Natural killer cell (primary cell): ENCODE results near the gene CST6. TPM values are rescaled to one million over a fixed set of nuclear protein-coding genes. Genes with fewer than 3 reads are reported as not detected.

Experiments
- ATAC-seq, 3 donors: fragments of 150-1000 bp in 2 of 3; fragments of 200-7000 bp in 1 of 3; cut with Tn5 transposase; 1 replicate in 1 of 3; 2 replicates in 2 of 3; pipeline ENCODE4 v1.10.0; 2021; ENCODE audit warnings: mild to moderate bottlenecking in 2 of 3, moderate library complexity in 2 of 3
- DNase-seq, 2 donors: peaks; one replicate each; pipeline versions ENCODE4 v3.0.0 to v3.0.0-alpha.2; 2013 to 2021; ENCODE audit warnings: mixed read lengths in 1 of 2
- H3K27ac ChIP-seq: one replicate; pipeline ENCODE4 v1.5.1; 2013; ENCODE audit warnings: mild to moderate bottlenecking, low read length
- H3K27me3 ChIP-seq: one replicate; pipeline ENCODE4 v1.6.1; 2013; ENCODE audit warnings: low read length; ENCODE audit not compliant: control insufficient read depth, insufficient read depth
- H3K36me3 ChIP-seq: one replicate; pipeline ENCODE4 v1.6.1; 2013; ENCODE audit warnings: low read length; ENCODE audit not compliant: control insufficient read depth, insufficient read depth
- H3K4me1 ChIP-seq: one replicate; pipeline ENCODE4 v1.6.1; 2013; ENCODE audit warnings: low read length; ENCODE audit not compliant: control insufficient read depth, insufficient read depth
- H3K4me3 ChIP-seq: one replicate; pipeline ENCODE4 v1.5.1; 2013; ENCODE audit warnings: low read length
- H3K9me3 ChIP-seq: one replicate; pipeline ENCODE4 v1.6.1; 2013; ENCODE audit warnings: low read length; ENCODE audit not compliant: control insufficient read depth, insufficient read depth
- H3K27ac Mint-ChIP-seq, 2 donors: one replicate each; pipeline ENCODE4 v1.8.0; 2022; ENCODE audit warnings: mild to moderate bottlenecking in 2 of 2, mixed read lengths in 2 of 2, moderate library complexity in 1 of 2
- H3K27me3 Mint-ChIP-seq, 2 donors: one replicate each; pipeline ENCODE4 v1.8.0; 2022; ENCODE audit warnings: low read depth in 2 of 2, mixed read lengths in 2 of 2
- H3K36me3 Mint-ChIP-seq: one replicate; pipeline ENCODE4 v1.8.0; 2022; ENCODE audit warnings: mixed read lengths
- H3K4me1 Mint-ChIP-seq, 2 donors: one replicate each; pipeline ENCODE4 v1.8.0; 2022; ENCODE audit warnings: mixed read lengths in 2 of 2
- H3K4me3 Mint-ChIP-seq: one replicate; pipeline ENCODE4 v1.8.0; 2022; ENCODE audit warnings: mild to moderate bottlenecking, moderate library complexity, mixed read lengths
- H3K9me3 Mint-ChIP-seq, 2 donors: one replicate each; pipeline ENCODE4 v1.8.0; 2022; ENCODE audit warnings: mixed read lengths in 2 of 2
- CTCF ChIP-seq: fragments of 200-600 bp; IDR thresholded peaks from one replicate; pipeline ENCODE4 v1.8.0; 2022; ENCODE audit warnings: antibody characterized with exemption
- WGBS: methylation state at CpG from one replicate; pipeline ENCODE4 v1.1.7; 2013; ENCODE audit warnings: missing lambda C conversion rate; ENCODE audit not compliant: insufficient coverage; 5-methylcytosine and 5-hydroxymethylcytosine counted together
- intact Hi-C: fragments of 100-400 bp; cut with micrococcal nuclease; formaldehyde crosslinking; loops from one replicate; pipeline ENCODE4 v1.14.2; 2022
- total RNA-seq, 4 donors: library from RNA; stranded (reverse); fragments of 120-200 nt in 1 of 4; gene quantifications; one replicate each; pipeline versions ENCODE4 v1.2.3 to v1.2.4, GENCODE V29; 2013 to 2022

Gene CST6
- total RNA-seq, 3 donors from 2014 or later (not counting 1 experiment from before 2014, with no cell fraction given): not detected

DNA sequence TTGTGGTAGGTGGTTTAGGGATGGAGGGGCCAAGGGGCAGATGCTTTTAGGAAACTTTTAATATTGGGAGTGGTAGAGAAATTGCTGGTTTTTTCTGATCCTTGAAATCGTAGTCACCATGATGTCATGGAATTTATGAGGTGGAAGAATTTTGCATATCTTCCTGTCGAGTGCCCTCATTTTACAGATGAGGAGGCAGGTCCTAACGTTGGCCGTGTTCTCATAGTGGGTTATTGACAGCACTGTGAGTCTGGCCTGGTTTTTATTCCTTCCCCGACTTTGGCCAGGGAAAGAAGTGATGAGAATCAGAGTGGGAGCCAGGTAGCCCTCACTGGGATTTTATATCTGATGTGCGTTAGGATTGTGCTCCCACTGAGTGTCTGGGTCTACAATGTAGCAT is 49.5 kb downstream of the CST6 start:
- no peak overlapping the region for H3K27ac ChIP-seq
- intact Hi-C loops: no loop called here
- no peak overlapping the region for H3K27ac Mint-ChIP-seq

DNA sequence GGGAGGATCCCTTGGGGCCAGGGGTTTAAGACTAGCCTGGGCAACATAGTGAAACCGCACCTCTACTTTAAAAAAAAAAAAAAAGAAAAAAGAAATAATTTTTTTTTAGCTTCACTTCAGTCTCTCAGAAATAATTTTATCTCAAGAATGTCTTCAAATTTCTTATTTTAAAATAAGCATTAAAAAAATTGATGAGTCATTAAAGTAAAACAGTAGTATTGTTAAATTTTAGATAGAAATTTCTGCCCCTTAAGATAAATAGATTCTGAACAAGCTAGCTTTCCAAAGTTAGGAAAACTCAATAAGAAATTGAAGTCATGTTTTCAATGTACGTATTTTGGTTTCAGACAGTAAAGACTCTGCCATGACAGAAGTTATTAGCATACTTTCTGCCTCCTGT is 50.6 kb downstream of the CST6 start:
- H3K4me1 Mint-ChIP-seq: peaks cover 19 to 33% of the 10 kb centered on the region in 2 donors
- no peaks in the 10 kb centered on the region for H3K9me3 Mint-ChIP-seq
- peaks cover 53% of the 10 kb centered on the region for H3K36me3 Mint-ChIP-seq
- DNase-seq: no peak
- no peak overlapping the region for H3K27ac ChIP-seq
- no peaks in the 10 kb centered on the region for H3K9me3 ChIP-seq
- H3K4me3 Mint-ChIP-seq: no peak overlapping the region
- no peaks in the 10 kb centered on the region for H3K27me3 ChIP-seq
- no peak for ATAC-seq
- intact Hi-C loops: no loop called here
- H3K4me3 ChIP-seq: no peak overlapping the region
- H3K27ac Mint-ChIP-seq: no peak overlapping the region
- 100% methylated on average over 1 of the region's 2 CpGs for WGBS
- no peaks in the 10 kb centered on the region for H3K27me3 Mint-ChIP-seq
- no peak for TF ChIP-seq CTCF
- H3K4me1 ChIP-seq: no peaks in the 10 kb centered on the region
- H3K36me3 ChIP-seq: peaks cover 92% of the 10 kb centered on the region

More for the DNA sequence above, 49.5 kb downstream of the CST6 start:
- peaks cover 91% of the 10 kb centered on the region for H3K36me3 ChIP-seq
- Mint-ChIP-seq H3K27me3 (no peaks in the 10 kb centered on the region), H3K9me3 (no peaks in the 10 kb centered on the region), H3K4me1 (peaks cover 8 to 22% of the 10 kb centered on the region in 2 donors), H3K4me3 (no peak overlapping the region), H3K36me3 (peaks cover 45% of the 10 kb centered on the region)
- no peaks in the 10 kb centered on the region for H3K9me3 ChIP-seq
- H3K4me1 ChIP-seq: no peaks in the 10 kb centered on the region
- TF ChIP-seq CTCF: no peak
- no peak overlapping the region for H3K4me3 ChIP-seq
- H3K27me3 ChIP-seq: no peaks in the 10 kb centered on the region
- WGBS: 84% methylated on average over 6 of the region's 6 CpGs
- ATAC-seq: no peak
- no peak for DNase-seq

Other genes starting within 250 kb of the CST6 start
- gene AP5B1, start 231.0 kb upstream of the CST6 start, total RNA-seq: 10 to 100 TPM; 13.9 to 22.5 (median 21.3) TPM
- gene OVOL1, start 224.9 kb upstream of the CST6 start, total RNA-seq: under 1 TPM in 2 of 3 donors, not detected in 1; 0.11 to 0.12 TPM
- gene SNX32, start 178.0 kb upstream of the CST6 start, total RNA-seq: 1 to 10 TPM in 1 of 3 donors, under 1 TPM in 2; 0.31 to 2.0 (median 0.54) TPM
- 1,000 to 10,000 TPM; 1,035 to 1,220 (median 1,095) TPM for gene CFL1, start 153.8 kb upstream of the CST6 start, total RNA-seq
- gene MUS81, start 151.6 kb upstream of the CST6 start, total RNA-seq: 10 to 100 TPM; 71.6 to 93.4 (median 73.6) TPM
- 10 to 100 TPM in 1 of 3 donors, 1 to 10 TPM in 2; 6.1 to 13.0 (median 9.8) TPM for gene EFEMP2, start 139.2 kb upstream of the CST6 start, total RNA-seq
- gene CTSW, start 132.2 kb upstream of the CST6 start, total RNA-seq: 1,000 to 10,000 TPM in 1 of 3 donors, 100 to 1,000 TPM in 2; 765 to 1,016 (median 976) TPM
- gene FIBP, start 123.5 kb upstream of the CST6 start, total RNA-seq: 10 to 100 TPM; 36.5 to 47.9 (median 45.7) TPM
- gene CCDC85B, start 121.3 kb upstream of the CST6 start, total RNA-seq: 10 to 100 TPM; 22.6 to 36.1 (median 24.1) TPM
- gene FOSL1, start 111.6 kb upstream of the CST6 start, total RNA-seq: 1 to 10 TPM; 3.4 to 9.0 (median 6.8) TPM
- gene C11orf68, start 92.9 kb upstream of the CST6 start, total RNA-seq: 10 to 100 TPM; 19.9 to 28.3 (median 20.7) TPM
- gene DRAP1, start 92.6 kb upstream of the CST6 start, total RNA-seq: 100 to 1,000 TPM; 114 to 115 (median 115) TPM
- not detected for gene TSGA10IP, start 66.5 kb upstream of the CST6 start, total RNA-seq
- 100 to 1,000 TPM; 103 to 123 (median 115) TPM for gene SART1, start 50.3 kb upstream of the CST6 start, total RNA-seq
- 10 to 100 TPM; 49.9 to 74.2 (median 62.8) TPM for gene EIF1AD, start 9.9 kb upstream of the CST6 start, total RNA-seq
- 100 to 1,000 TPM in 1 of 3 donors, 10 to 100 TPM in 2; 87.8 to 107 (median 90.4) TPM for gene BANF1, start 9.5 kb upstream of the CST6 start, total RNA-seq
- gene CATSPER1, start 14.5 kb downstream of the CST6 start, total RNA-seq: 10 to 100 TPM; 12.2 to 16.9 (median 13.3) TPM
- not detected for gene GAL3ST3, start 37.2 kb downstream of the CST6 start, total RNA-seq
- 100 to 1,000 TPM; 249 to 269 (median 253) TPM for gene SF3B2, start 40.4 kb downstream of the CST6 start, total RNA-seq
- 100 to 1,000 TPM; 176 to 204 (median 186) TPM for gene PACS1, start 58.3 kb downstream of the CST6 start, total RNA-seq
- 10 to 100 TPM; 22.9 to 32.0 (median 27.6) TPM for gene KLC2, start 245.7 kb downstream of the CST6 start, total RNA-seq